Measurements from ENCODE around the gene GRB10. TPM values are rescaled to one million over a fixed set of nuclear protein-coding genes. Genes with fewer than 3 reads are reported as not detected.

The GRB10 gene
- total and polyA plus RNA-seq, 5 donors from 2014 or later = 0.25 to 2.3 TPM; not detected in 3

DNA sequence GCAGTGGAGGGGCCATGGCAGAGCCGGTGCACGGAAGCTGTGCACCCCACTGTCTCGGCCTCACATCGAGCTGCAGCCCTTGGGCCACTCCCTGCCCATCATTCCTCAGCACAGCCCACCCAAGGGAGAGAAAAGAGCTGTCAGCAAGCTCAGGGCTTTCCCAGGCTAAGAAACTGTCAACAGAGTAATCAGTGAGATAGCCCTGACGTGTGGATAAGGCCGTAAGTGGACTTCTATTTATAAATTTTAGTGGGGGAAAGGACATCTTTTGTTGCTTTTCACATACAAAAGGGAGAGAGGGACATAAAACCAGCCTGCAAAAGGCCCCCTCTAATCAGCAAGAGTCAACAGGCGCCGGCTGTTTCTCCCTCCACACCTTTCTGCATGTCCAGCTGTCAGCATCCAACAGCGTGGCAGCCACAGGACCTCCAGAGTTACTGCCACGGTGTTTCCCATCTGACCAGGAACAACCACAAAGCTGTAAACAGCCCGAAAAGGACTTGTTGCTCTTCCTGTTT, 160.7 kb downstream of the GRB10 start:
- no peaks in the 10 kb centered on the region for H3K9me3 ChIP-seq (ENCODE audit: control insufficient read depth in 2 of 2, low read length in 2 of 2)
- H3K27me3 ChIP-seq (ENCODE audit: control insufficient read depth, insufficient read depth, low read length) = peaks cover 11% of the 10 kb centered on the region
- Mint-ChIP-seq H3K4me3 (no peak overlapping the region), H3K4me1 (no peaks in the 10 kb centered on the region), H3K9me3 (no peaks in the 10 kb centered on the region), H3K27me3 (peaks cover 73% of the 10 kb centered on the region), H3K27ac (no peak overlapping the region), H3K36me3 (no peaks in the 10 kb centered on the region)
- no peaks in the 10 kb centered on the region for H3K4me1 ChIP-seq (ENCODE audit: control insufficient read depth, insufficient read depth, low read length, poor library complexity, severe bottlenecking)
- no peaks in the 10 kb centered on the region for H3K36me3 ChIP-seq (ENCODE audit: control insufficient read depth, insufficient read depth, low read length)
- no peak for ATAC-seq (ENCODE audit: low read depth in 2 of 2)
- DNase-seq = no peak
- no peak overlapping the region for H3K4me3 ChIP-seq (ENCODE audit: low read depth, low read length)
- no peak overlapping the region for H3K27ac ChIP-seq (ENCODE audit: insufficient read depth, low read length, poor library complexity, severe bottlenecking)

DNA sequence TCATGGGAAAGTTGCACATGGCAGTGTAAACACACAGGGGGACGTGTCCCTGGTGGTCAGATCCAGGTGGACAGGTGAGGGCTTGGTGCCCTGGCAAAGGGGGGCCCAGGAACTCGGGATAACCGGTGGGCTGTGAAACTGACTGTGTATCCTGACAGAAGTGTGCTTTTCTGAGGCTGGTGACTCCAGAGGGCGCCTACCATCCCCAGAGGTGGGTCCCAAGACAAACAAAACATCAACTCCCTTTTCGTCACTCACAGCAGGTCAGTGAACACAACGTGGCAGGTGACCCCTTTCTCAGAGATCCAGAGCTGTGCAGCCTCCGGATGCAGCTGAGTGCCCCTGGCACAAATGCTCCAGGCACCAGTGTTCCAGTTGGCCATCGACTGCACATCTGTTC, 161.5 kb downstream of the GRB10 start:
- Mint-ChIP-seq H3K4me1 (no peaks in the 10 kb centered on the region), H3K9me3 (no peaks in the 10 kb centered on the region), H3K27ac (no peak overlapping the region), H3K4me3 (no peak overlapping the region), H3K36me3 (no peaks in the 10 kb centered on the region), H3K27me3 (peaks cover 69% of the 10 kb centered on the region)
- Histone ChIP-seq H3K36me3 (ENCODE audit: control insufficient read depth, insufficient read depth, low read length) (no peaks in the 10 kb centered on the region), H3K4me3 (ENCODE audit: low read depth, low read length) (no peak overlapping the region), H3K27ac (ENCODE audit: insufficient read depth, low read length, poor library complexity, severe bottlenecking) (no peak overlapping the region), H3K9me3 (ENCODE audit: control insufficient read depth in 2 of 2, low read length in 2 of 2) (no peaks in the 10 kb centered on the region), H3K4me1 (ENCODE audit: control insufficient read depth, insufficient read depth, low read length, poor library complexity, severe bottlenecking) (no peaks in the 10 kb centered on the region), H3K27me3 (ENCODE audit: control insufficient read depth, insufficient read depth, low read length) (peaks cover 7% of the 10 kb centered on the region)
- ATAC-seq (ENCODE audit: low read depth in 2 of 2) (no peak), DNase-seq (no peak)

DNA sequence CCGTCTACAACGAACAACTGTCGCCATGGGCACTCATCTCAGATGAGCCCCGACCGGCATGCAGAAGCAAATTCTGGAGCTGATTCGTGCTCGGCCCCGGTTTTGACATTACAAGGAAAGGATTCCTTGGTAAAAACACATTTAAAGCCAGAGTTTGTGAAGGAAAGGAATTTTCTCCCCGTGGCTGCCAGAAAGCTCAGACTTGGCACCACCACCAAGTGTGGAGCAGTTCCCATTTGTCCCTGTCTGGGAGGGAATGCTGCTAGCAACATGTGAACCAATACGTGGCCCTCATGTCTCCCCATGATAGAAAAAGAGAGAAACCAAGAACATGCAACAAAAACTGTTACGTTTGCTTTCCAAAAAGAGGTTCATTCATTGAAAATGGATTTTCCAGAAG, 162.3 kb downstream of the GRB10 start:
- DNase-seq (no peak), ATAC-seq (ENCODE audit: low read depth in 2 of 2) (no peak)
- no peak overlapping the region for H3K4me3 ChIP-seq (ENCODE audit: low read depth, low read length)
- no peaks in the 10 kb centered on the region for H3K4me1 ChIP-seq (ENCODE audit: control insufficient read depth, insufficient read depth, low read length, poor library complexity, severe bottlenecking)
- Mint-ChIP-seq H3K4me1 (no peaks in the 10 kb centered on the region), H3K27ac (no peak overlapping the region), H3K36me3 (no peaks in the 10 kb centered on the region), H3K4me3 (no peak overlapping the region), H3K27me3 (peaks cover 61% of the 10 kb centered on the region), H3K9me3 (no peaks in the 10 kb centered on the region)
- H3K9me3 ChIP-seq (ENCODE audit: control insufficient read depth in 2 of 2, low read length in 2 of 2) = no peaks in the 10 kb centered on the region
- no peak overlapping the region for H3K27ac ChIP-seq (ENCODE audit: insufficient read depth, low read length, poor library complexity, severe bottlenecking)
- no peaks in the 10 kb centered on the region for H3K36me3 ChIP-seq (ENCODE audit: control insufficient read depth, insufficient read depth, low read length)
- H3K27me3 ChIP-seq (ENCODE audit: control insufficient read depth, insufficient read depth, low read length) = peaks cover 6% of the 10 kb centered on the region

DNA sequence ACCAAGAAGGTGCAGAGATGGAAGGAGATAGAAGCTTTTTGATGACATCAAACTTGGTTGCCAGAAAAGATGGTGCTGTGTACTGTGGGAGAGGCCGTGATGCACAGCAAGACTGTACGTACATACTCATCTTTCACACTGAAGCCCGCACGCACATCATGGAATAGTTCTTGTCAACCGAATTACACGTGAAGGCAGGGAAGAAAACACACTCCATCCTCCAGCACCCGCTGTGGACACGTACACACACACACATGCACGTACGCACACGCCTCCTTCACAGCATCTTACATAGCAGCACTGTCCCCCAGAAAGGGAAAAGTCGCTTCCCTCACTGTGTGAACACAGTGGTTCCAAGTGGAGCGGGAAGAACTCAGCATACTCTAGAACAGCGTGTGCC, 163.0 kb downstream of the GRB10 start:
- ATAC-seq (ENCODE audit: low read depth in 2 of 2) (no peak), DNase-seq (no peak)
- H3K4me1 ChIP-seq (ENCODE audit: control insufficient read depth, insufficient read depth, low read length, poor library complexity, severe bottlenecking) = no peaks in the 10 kb centered on the region
- H3K9me3 ChIP-seq (ENCODE audit: control insufficient read depth in 2 of 2, low read length in 2 of 2) = no peaks in the 10 kb centered on the region
- peaks cover 5% of the 10 kb centered on the region for H3K27me3 ChIP-seq (ENCODE audit: control insufficient read depth, insufficient read depth, low read length)
- H3K4me3 Mint-ChIP-seq = no peak overlapping the region
- no peaks in the 10 kb centered on the region for H3K9me3 Mint-ChIP-seq
- no peak overlapping the region for H3K27ac ChIP-seq (ENCODE audit: insufficient read depth, low read length, poor library complexity, severe bottlenecking)
- peaks cover 54% of the 10 kb centered on the region for H3K27me3 Mint-ChIP-seq
- H3K36me3 Mint-ChIP-seq = no peaks in the 10 kb centered on the region
- no peaks in the 10 kb centered on the region for H3K36me3 ChIP-seq (ENCODE audit: control insufficient read depth, insufficient read depth, low read length)
- no peak overlapping the region for H3K4me3 ChIP-seq (ENCODE audit: low read depth, low read length)
- H3K27ac Mint-ChIP-seq = no peak overlapping the region
- H3K4me1 Mint-ChIP-seq = peaks cover 0 to 5% (median under 1%) of the 10 kb centered on the region in 4 donors

DNA sequence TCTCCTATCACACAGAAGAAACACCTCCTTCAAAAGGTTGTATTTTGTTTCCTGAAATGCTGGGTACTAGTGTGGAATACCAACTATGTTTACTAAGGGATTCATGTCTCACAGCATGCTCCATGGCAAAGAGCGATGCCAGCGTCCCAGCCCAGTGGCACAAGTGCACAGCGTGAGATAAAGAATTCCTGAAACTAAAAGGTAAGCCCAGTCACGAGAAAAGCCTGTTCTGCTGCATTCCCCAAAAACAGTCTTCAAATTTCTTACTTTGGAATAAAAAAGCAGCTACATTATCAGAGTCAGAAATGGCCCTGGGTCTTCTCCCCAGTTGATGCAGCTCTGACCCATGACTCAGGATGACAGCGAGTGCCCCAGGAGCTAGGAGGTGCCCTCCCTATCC, 164.4 kb downstream of the GRB10 start:
- Histone ChIP-seq H3K36me3 (ENCODE audit: control insufficient read depth, insufficient read depth, low read length) (no peaks in the 10 kb centered on the region), H3K4me3 (ENCODE audit: low read depth, low read length) (no peak overlapping the region), H3K4me1 (ENCODE audit: control insufficient read depth, insufficient read depth, low read length, poor library complexity, severe bottlenecking) (no peaks in the 10 kb centered on the region), H3K27me3 (ENCODE audit: control insufficient read depth, insufficient read depth, low read length) (peaks cover 3% of the 10 kb centered on the region), H3K27ac (ENCODE audit: insufficient read depth, low read length, poor library complexity, severe bottlenecking) (no peak overlapping the region), H3K9me3 (ENCODE audit: control insufficient read depth in 2 of 2, low read length in 2 of 2) (no peaks in the 10 kb centered on the region)
- Mint-ChIP-seq H3K27me3 (peaks cover 42% of the 10 kb centered on the region), H3K36me3 (no peaks in the 10 kb centered on the region), H3K9me3 (no peaks in the 10 kb centered on the region), H3K4me1 (peaks cover 0 to 15% (median 2%) of the 10 kb centered on the region in 4 donors), H3K4me3 (no peak overlapping the region), H3K27ac (no peak overlapping the region)
- no peak for DNase-seq
- ATAC-seq (ENCODE audit: low read depth in 2 of 2) = no peak

DNA sequence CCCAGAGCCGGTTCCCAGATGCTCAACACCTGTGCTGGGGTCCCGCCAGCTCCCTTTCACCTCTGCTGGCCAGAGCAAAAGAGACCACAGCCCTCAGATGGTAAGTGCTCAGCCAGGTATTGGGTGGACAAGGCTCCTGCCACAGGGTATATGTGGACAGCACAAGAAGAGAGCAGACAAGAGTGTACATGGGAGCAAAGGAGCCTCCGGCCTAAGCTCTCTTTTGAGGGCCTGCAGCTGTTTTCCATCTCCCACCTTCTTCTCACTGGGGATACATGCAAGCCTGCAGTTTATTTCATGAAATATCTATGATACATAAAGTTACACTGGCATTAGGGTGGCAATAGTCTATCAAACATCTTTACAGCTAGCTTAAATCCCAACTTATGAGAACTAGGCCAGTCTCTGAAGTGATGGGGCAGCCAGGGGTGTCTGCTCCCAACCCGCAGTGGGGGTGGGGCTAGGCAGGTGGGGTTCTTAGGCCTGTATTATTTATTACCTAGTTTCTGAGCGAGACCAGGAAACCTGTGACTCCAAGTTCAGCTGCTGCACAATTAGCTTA, 167.1 kb downstream of the GRB10 start:
- Histone ChIP-seq H3K4me1 (ENCODE audit: control insufficient read depth, insufficient read depth, low read length, poor library complexity, severe bottlenecking) (peaks cover 14% of the 10 kb centered on the region), H3K27me3 (ENCODE audit: control insufficient read depth, insufficient read depth, low read length) (no peaks in the 10 kb centered on the region), H3K9me3 (ENCODE audit: control insufficient read depth in 2 of 2, low read length in 2 of 2) (no peaks in the 10 kb centered on the region), H3K4me3 (ENCODE audit: low read depth, low read length) (no peak overlapping the region), H3K27ac (ENCODE audit: insufficient read depth, low read length, poor library complexity, severe bottlenecking) (no peak overlapping the region), H3K36me3 (ENCODE audit: control insufficient read depth, insufficient read depth, low read length) (no peaks in the 10 kb centered on the region)
- H3K27ac Mint-ChIP-seq = peak overlapping the region in 1 of 3 donors; percentile 12
- no peaks in the 10 kb centered on the region for H3K36me3 Mint-ChIP-seq
- ATAC-seq (ENCODE audit: low read depth in 2 of 2) (no peak), DNase-seq (no peak)
- H3K9me3 Mint-ChIP-seq = peaks cover 0 to 1% (median 0%) of the 10 kb centered on the region in 7 donors
- peaks cover 7 to 34% (median 18%) of the 10 kb centered on the region in 4 donors for H3K4me1 Mint-ChIP-seq
- H3K4me3 Mint-ChIP-seq = no peak overlapping the region
- peaks cover 25% of the 10 kb centered on the region for H3K27me3 Mint-ChIP-seq

DNA sequence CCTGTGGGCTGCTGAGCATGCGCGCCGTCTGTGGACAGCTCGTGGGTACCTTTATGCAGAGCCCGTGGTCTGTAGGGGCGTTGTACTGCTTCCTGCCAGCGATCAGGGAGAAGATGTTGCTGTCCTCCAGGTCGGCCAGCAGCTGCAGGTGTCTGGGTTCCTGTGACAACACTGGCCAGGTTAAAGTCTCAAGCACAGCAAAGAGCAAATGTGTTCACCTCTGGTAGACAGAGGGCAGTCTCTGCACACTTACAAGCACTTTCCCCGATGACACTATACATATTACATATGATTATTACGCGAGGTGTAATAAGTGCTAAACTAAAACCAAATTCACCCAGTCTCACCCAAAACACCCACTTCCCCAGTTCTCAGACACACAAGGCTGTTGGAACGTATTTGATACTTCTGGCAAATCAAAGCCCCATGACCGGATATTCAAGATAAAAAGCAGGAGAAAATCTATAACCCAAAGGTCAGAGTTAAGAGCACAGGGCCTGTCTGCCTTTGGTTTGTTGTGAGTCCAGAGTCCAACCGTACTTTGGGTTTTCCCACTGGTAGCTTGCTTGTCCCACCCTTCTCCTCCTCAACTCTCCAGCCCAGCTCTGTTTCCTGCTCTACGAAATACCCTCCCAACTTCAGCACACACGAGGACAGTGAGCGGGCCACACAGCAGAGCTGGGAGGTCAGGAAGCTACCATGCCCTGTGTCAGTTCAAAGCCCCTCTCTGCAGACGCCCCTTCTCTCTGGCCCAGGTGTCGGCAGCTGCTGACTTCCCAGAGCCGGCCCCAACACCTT, 167.8 kb downstream of the GRB10 start:
- Mint-ChIP-seq H3K4me1 (peaks cover 11 to 41% (median 24%) of the 10 kb centered on the region in 4 donors), H3K27me3 (peaks cover 23% of the 10 kb centered on the region), H3K27ac (peak overlapping the region; percentile 16 to 58 (median 52)), H3K36me3 (no peaks in the 10 kb centered on the region), H3K4me3 (no peak overlapping the region), H3K9me3 (peaks cover 0 to 1% (median 0%) of the 10 kb centered on the region in 7 donors)
- no peak overlapping the region for H3K4me3 ChIP-seq (ENCODE audit: low read depth, low read length)
- DNase-seq = peak in 1 of 3 donors; percentile 64
- H3K9me3 ChIP-seq (ENCODE audit: control insufficient read depth in 2 of 2, low read length in 2 of 2) = no peaks in the 10 kb centered on the region
- ATAC-seq (ENCODE audit: low read depth in 2 of 2) = no peak
- H3K27me3 ChIP-seq (ENCODE audit: control insufficient read depth, insufficient read depth, low read length) = no peaks in the 10 kb centered on the region
- no peaks in the 10 kb centered on the region for H3K36me3 ChIP-seq (ENCODE audit: control insufficient read depth, insufficient read depth, low read length)
- peaks cover 21% of the 10 kb centered on the region for H3K4me1 ChIP-seq (ENCODE audit: control insufficient read depth, insufficient read depth, low read length, poor library complexity, severe bottlenecking)
- no peak overlapping the region for H3K27ac ChIP-seq (ENCODE audit: insufficient read depth, low read length, poor library complexity, severe bottlenecking)
